Stimulated activated effector memory CD8-positive, alpha-beta T cell treated with anti-CD3 and anti-CD28 coated beads, Interleukin-12 subunit alpha, Interleukin-12 subunit beta, amount 100 ng/mL, for 72 hours (primary cell): Measurements from ENCODE around the gene CTBP2.

Experiments
- ATAC-seq: fragments of 150-1000 bp; cut with Tn5 transposase; 2 replicates; pipeline ENCODE4 v1.10.0; 2021
- DNase-seq, 2 donors: peaks; one replicate each; pipeline ENCODE4 v3.0.0; 2021 to 2022; ENCODE audit warnings: low spot score in 2 of 2
- H3K27ac Mint-ChIP-seq: one replicate; pipeline ENCODE4 v1.8.0; 2022; ENCODE audit warnings: mild to moderate bottlenecking, mixed read lengths
- H3K36me3 Mint-ChIP-seq: one replicate; pipeline ENCODE4 v1.8.0; 2022; ENCODE audit warnings: mild to moderate bottlenecking, mixed read lengths
- H3K4me1 Mint-ChIP-seq: one replicate; pipeline ENCODE4 v1.8.0; 2022; ENCODE audit warnings: mixed read lengths
- H3K4me3 Mint-ChIP-seq: one replicate; pipeline ENCODE4 v1.8.0; 2022; ENCODE audit warnings: mild to moderate bottlenecking, mixed read lengths
- H3K9me3 Mint-ChIP-seq: one replicate; pipeline ENCODE4 v1.8.0; 2022; ENCODE audit warnings: mixed read lengths

Gene CTBP2

GRCh38 chr10:125003901-125004467 is 156.4 kb downstream of the CTBP2 start:
- Mint-ChIP-seq H3K9me3 (no peaks in the 10 kb centered on the region), H3K4me1 (no peaks in the 10 kb centered on the region), H3K4me3 (no peak overlapping the region), H3K27ac (no peak overlapping the region), H3K36me3 (no peaks in the 10 kb centered on the region)
- DNase-seq (no peak), ATAC-seq (no peak)

DNA sequence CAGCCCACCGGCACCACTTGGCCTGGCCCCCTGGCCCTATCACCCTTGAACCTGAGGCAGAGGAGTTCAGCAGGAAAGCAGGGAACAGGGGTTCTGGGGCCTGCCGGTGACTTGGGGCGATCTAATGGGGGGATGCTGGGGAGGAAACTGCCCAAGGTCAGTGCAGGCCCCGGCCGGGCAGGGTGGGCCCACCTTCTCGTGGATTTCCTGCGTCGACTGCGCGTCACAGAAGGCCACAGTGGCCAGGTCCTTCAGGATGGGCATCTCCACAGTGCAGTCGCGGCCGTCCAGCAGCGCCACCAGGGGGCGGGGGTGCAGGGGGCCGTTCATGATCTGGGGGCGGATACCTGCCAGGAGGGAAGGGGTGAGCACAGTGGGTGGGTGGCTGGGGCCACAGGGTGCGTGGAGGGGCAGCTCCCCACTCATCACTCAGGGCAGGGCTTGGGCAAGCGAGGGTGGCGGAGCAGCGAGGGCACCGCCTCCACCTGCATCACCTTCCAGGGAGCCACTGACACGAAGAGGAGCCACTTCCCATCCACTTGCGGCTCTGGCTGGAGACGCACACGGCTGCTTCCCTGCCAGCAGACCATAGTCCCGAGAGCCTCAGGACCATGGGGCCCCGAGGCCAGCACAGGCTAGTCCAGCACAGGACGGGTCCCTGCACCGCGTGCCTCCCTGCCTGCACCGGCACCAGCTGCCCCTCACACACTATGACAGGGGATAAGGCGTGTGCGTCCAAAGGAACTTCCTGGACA is 157.0 kb downstream of the CTBP2 start:
- H3K36me3 Mint-ChIP-seq = no peaks in the 10 kb centered on the region
- DNase-seq (no peak), ATAC-seq (no peak)
- no peak overlapping the region for H3K27ac Mint-ChIP-seq
- H3K4me1 Mint-ChIP-seq = no peaks in the 10 kb centered on the region
- no peak overlapping the region for H3K4me3 Mint-ChIP-seq
- no peaks in the 10 kb centered on the region for H3K9me3 Mint-ChIP-seq

DNA sequence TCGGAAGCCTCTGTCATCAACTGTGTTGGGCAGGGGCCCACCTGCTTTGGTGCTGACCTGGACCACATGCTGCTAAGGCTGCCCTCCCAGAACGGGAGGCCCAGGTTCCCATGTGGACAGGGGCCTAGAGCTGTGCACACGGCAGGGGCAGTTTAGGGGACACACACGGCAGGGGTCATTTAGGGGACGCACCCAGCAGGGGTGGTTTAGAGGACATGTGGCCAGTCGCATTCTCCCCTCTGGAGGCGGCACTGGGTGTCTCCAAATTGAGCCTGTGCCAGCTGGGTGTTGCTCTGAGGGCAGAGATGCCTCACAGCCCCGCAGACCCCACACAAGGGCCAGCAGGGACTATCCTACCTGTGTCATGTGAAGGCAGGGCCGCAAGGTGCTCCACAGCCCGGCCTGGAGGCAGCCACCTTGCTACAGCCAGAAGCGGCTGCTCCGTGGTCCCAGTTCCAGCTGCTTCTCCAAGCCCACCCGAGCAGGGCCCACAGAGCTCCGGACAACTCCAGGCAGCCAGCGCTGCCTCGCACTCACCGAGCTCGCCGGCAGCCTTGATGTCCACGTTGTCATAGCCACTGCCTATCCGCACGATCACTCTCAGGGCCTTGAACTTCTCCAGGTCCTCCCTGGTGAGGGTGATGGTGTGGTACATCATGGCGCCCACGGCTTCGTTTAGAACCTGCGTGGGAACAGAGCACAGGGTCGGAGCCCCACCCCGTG is 157.8 kb downstream of the CTBP2 start:
- Mint-ChIP-seq H3K4me1 (no peaks in the 10 kb centered on the region), H3K9me3 (no peaks in the 10 kb centered on the region), H3K27ac (no peak overlapping the region), H3K36me3 (no peaks in the 10 kb centered on the region), H3K4me3 (no peak overlapping the region)
- no peak for ATAC-seq
- DNase-seq = no peak

GRCh38 chr10:125002047-125002422 is 158.3 kb downstream of the CTBP2 start:
- H3K4me1 Mint-ChIP-seq = no peaks in the 10 kb centered on the region
- ATAC-seq (no peak), DNase-seq (no peak)
- no peaks in the 10 kb centered on the region for H3K9me3 Mint-ChIP-seq
- H3K27ac Mint-ChIP-seq = no peak overlapping the region
- H3K36me3 Mint-ChIP-seq = no peaks in the 10 kb centered on the region
- H3K4me3 Mint-ChIP-seq = no peak overlapping the region

DNA sequence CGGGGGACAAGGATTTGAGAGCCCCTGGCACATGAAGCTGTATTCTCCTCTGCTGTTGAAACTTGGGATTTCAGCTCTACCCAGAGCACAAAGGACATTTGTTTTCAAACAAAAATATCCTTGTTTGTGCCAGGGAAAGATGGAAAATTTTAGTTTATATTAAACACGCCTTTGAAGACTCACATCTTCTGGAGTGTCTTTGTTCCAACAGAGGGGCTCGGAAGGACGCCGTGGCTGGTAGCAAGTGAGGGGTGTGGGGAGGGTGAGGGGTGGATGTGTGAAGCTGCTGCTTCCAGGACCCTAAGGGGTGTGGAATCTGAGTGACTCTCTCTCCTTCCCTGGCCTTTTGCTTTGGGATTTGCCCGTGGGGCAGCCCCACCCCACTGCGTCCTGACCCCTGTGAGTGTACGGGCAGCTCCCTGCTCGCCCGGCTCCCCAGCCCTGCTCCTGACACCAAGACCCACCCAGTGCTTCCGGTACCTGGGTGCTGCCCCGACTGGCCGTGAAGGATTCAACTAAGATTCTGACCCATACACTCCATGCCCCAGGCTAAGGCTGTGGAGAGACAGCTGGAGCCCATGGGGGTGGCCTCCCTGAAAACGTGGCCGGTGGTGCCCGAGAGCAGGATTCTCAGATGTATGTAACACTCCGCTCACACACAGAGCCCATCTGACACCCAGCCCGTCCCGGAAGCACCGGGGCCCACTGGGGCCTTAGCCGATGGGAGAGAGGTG is 158.9 kb downstream of the CTBP2 start:
- no peak for DNase-seq
- no peak overlapping the region for H3K27ac Mint-ChIP-seq
- no peaks in the 10 kb centered on the region for H3K36me3 Mint-ChIP-seq
- H3K4me3 Mint-ChIP-seq = no peak overlapping the region
- H3K4me1 Mint-ChIP-seq = no peaks in the 10 kb centered on the region
- no peak for ATAC-seq
- H3K9me3 Mint-ChIP-seq = no peaks in the 10 kb centered on the region

DNA sequence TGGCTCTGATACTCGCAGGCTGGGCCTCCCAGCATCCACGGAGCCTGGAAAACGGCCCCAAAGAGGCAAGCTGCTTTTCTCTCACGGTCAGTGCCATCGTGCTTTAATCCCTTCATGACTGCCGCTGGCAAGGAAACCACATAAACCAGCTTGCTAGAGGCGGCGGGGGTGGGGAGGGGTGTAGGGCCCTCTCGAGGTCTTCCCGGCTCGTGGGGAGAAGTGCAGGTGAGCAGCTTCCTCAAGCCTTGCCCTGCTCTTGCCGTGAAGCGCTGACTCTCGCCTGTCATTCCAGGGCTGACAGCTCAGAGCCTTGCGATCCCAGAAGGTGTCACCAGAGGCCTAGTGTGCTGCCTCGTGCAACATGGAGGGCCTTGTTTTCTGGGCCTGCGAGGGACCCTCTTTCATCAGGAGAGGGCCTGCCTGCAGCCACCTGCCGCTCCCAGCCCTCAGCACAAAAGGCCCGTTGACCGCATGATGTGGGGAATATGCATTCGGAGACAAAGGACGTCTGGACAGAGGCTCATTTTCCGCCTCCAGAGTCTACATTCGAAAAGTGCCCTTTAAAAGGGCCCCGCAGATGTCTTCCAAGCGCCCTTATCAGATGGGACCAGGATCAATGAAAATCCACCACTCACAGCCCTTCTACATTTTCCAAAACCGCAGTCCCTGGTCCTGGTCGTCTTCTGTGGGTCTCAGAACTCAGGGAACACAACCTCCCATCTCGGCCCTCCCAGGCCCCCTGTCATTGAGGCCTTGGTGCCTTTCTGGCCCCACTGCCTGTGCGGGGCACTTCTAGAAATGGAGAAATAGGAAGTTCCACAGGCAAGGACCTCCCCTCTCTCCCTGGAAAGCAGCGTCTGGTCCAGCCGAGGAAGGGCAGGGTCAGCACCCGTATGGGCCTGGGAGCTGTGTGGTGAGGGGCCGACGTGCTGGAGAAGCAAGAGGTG is 159.7 kb downstream of the CTBP2 start:
- H3K36me3 Mint-ChIP-seq = no peaks in the 10 kb centered on the region
- H3K9me3 Mint-ChIP-seq = no peaks in the 10 kb centered on the region
- H3K4me3 Mint-ChIP-seq = no peak overlapping the region
- no peaks in the 10 kb centered on the region for H3K4me1 Mint-ChIP-seq
- no peak overlapping the region for H3K27ac Mint-ChIP-seq
- ATAC-seq (no peak), DNase-seq (no peak)

- DNase-seq = no peak
- Mint-ChIP-seq H3K4me3 (no peak overlapping the region), H3K9me3 (no peaks in the 10 kb centered on the region), H3K36me3 (no peaks in the 10 kb centered on the region), H3K4me1 (no peaks in the 10 kb centered on the region), H3K27ac (no peak overlapping the region)
- no peak for ATAC-seq
Observed at GRCh38 chr10:124999433-125000365, 160.7 kb downstream of the CTBP2 start.

DNA sequence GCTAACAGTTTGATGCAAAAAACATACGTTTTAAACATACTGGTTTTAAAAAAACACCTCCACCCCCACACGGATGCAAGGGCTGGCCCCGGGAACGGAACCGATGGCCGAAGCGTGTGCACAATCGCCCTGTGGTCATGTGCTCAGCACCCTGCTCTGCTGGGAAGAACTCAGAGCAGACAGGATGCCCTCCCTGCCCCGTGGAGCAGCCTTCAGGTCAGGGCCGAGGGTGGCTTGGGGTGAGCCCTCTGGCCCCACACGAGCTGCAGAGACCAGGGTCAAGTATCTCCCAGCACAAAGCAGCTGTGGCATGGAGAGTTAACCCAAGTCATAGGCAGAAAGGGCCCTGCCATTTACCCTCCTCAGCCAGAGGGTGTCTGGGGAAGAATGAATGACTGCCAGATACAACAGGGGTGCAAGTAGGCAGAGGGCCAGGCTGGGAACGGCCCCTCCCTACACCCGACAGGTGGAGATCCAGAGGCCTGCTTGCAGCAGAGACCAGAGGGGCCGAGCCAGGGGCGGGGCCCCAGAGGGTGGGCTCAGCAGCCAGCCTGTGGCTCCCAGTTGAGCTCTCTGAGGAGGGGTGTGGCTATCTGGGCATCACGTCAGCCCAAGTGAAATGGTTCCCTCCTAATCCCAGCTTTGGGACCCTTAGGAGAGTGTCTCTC is 161.6 kb downstream of the CTBP2 start:
- no peak for ATAC-seq

GRCh38 chr10:124997771-124998623 is 162.4 kb downstream of the CTBP2 start:
- Mint-ChIP-seq H3K36me3 (peaks cover 11% of the 10 kb centered on the region), H3K4me3 (no peak overlapping the region), H3K27ac (no peak overlapping the region), H3K9me3 (no peaks in the 10 kb centered on the region), H3K4me1 (no peaks in the 10 kb centered on the region)
- DNase-seq (no peak), ATAC-seq (no peak)

More for the DNA sequence above, 161.6 kb downstream of the CTBP2 start:
- H3K36me3 Mint-ChIP-seq = peaks cover 3% of the 10 kb centered on the region
- H3K9me3 Mint-ChIP-seq = no peaks in the 10 kb centered on the region
- no peak for DNase-seq
- no peaks in the 10 kb centered on the region for H3K4me1 Mint-ChIP-seq
- H3K27ac Mint-ChIP-seq = no peak overlapping the region
- H3K4me3 Mint-ChIP-seq = no peak overlapping the region

DNA sequence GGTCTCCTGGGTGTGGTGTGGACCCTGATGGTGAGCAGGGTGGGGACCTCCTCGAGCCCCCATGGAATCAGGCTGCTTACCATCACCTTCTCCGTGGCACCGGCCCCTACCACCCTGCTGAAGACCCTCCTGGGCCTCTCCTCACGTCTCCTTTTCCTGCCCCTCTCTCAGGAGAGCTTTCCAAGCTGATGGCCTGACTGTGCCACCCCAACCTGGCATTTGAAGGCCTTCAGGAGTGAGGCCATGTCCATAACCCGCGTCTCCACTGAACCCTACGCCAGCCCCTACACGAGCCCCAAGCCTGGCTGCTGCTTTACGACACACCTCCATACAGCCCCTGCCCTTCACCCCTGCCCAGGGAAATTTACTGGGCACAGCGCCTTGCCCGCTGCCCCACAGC is 163.1 kb downstream of the CTBP2 start:
- Mint-ChIP-seq H3K27ac (no peak overlapping the region), H3K4me1 (no peaks in the 10 kb centered on the region)

GRCh38 chr10:124996854-124997215 is 163.5 kb downstream of the CTBP2 start:
- Mint-ChIP-seq H3K27ac (no peak overlapping the region), H3K4me1 (no peaks in the 10 kb centered on the region), H3K9me3 (no peaks in the 10 kb centered on the region), H3K36me3 (peaks cover 11% of the 10 kb centered on the region), H3K4me3 (no peak overlapping the region)
- ATAC-seq (no peak), DNase-seq (no peak)

More for the DNA sequence above, 163.1 kb downstream of the CTBP2 start:
- Mint-ChIP-seq H3K36me3 (peaks cover 11% of the 10 kb centered on the region), H3K4me3 (no peak overlapping the region), H3K9me3 (no peaks in the 10 kb centered on the region)
- no peak for ATAC-seq
- DNase-seq = no peak

- H3K27ac Mint-ChIP-seq = no peak overlapping the region
- H3K36me3 Mint-ChIP-seq = peaks cover 11% of the 10 kb centered on the region
- H3K4me1 Mint-ChIP-seq = no peaks in the 10 kb centered on the region
- H3K9me3 Mint-ChIP-seq = no peaks in the 10 kb centered on the region
- H3K4me3 Mint-ChIP-seq = no peak overlapping the region
- ATAC-seq (no peak), DNase-seq (no peak)
Observed at GRCh38 chr10:124996127-124996853, 164.1 kb downstream of the CTBP2 start.
